AG04450 (cell line): ENCODE measurements around the gene ATG10. TPM values are rescaled to one million over a fixed set of nuclear protein-coding genes. Genes with fewer than 3 reads are reported as not detected.

Experiments used
- CTCF ChIA-PET: fragments of 300-600, 350-600 bp; formaldehyde crosslinking; extraction: SDS; loops from one replicate; lab custom pipeline; 2022; ENCODE audit warnings: antibody characterized with exemption, inconsistent platforms; lab: Charles Lee
- POLR2A ChIA-PET: fragments of 350-600 bp; formaldehyde crosslinking; extraction: SDS; loops from one replicate; lab custom pipeline; 2021; ENCODE audit warnings: antibody characterized with exemption, inconsistent platforms; lab: Yijun Ruan, JAX
- DNase-seq: peaks from one replicate; pipeline ENCODE4 v3.0.0-alpha.2; 2011; ENCODE audit warnings: low read depth, low spot score
- H3K27ac ChIP-seq: one replicate; pipeline ENCODE4 v1.5.1; 2012; ENCODE audit warnings: low read depth, low read length, control low read depth
- H3K27me3 ChIP-seq: one replicate; pipeline ENCODE4 v1.6.0; 2012; ENCODE audit warnings: low read length; ENCODE audit not compliant: control insufficient read depth, insufficient read depth
- H3K4me3 ChIP-seq: 2 replicates; pipeline ENCODE4 v1.5.1; 2011; ENCODE audit warnings: mild to moderate bottlenecking, low read depth, low read length, control low read depth
- H3K9me3 ChIP-seq: 2 replicates; pipeline ENCODE4 v1.5.1; 2012; ENCODE audit warnings: low read length; ENCODE audit not compliant: control insufficient read depth, insufficient read depth
- polyA plus RNA-seq: library from polyadenylated mRNA; depleted of rRNA; stranded (reverse); fragments of >200 nt; gene quantifications from 2 replicates; pipeline ENCODE4 v1.2.3, GENCODE V29; 2011
- TF ChIP-seq, protein P1 (sequence below): IDR thresholded peaks from 2 replicates; pipeline ENCODE4 v1.5.1; 2011; ENCODE audit warnings: low read depth, low read length, control low read depth, inconsistent platforms

Gene ATG10
- polyA plus RNA-seq, 1 experiment, result 4.1 TPM

DNA sequence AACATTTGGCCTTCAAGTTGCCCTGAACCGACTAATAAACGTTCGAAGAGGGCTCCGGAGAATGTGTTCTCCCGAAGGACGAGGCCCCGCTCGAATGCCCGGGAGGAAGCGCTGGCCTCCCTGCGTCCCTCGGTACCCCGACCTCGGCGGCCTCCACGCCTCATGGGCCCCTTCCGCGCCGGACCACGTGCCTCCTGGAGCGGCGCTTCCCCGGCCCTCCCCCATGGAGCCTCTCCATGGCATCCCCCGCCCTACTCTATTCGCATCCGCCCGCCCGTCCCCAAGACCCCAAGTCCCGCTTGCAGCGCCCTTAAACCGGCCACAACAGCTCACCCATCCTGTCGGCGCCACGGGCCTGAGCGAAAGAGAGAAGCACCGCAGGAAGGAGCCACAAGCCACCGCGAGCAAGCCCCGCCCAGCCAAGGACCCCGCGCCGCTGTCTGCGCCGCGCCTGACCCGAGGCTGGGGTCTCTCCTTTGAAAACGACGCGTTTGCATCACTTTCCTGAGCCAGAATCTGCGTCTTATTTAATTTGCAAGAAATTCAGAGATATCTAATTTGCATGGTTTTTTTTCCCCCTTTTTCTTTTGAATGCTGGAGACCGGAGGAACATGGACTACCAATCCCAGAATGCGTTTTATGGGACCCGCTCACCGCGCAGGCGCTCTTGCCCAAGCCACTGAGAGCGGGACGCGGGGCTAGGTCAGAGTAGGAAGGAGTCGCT is 306.3 kb downstream of the ATG10 start, which contains the start of gene RPS23:
Gene RPS23 (minus strand): TSS at position 368 of the 724 bp plus-strand sequence. CDS start 31 bp downstream, at position 337.
- POLR2A ChIA-PET, result interaction anchor here (0.5 to 1.5 kb wide), 11 partner anchors 14 to 1252 kb away, joined by 3 to 9 read pairs (median 3); partner anchors contain the start of gene SSBP2
- Histone ChIP-seq H3K27me3 (no peaks in the 10 kb centered on the region), H3K4me3 (peak within 1 kb of the TSS; percentile 93), H3K27ac (peak within 1 kb of the TSS; percentile 53), H3K9me3 (no peaks in the 10 kb centered on the region; the same call in 1 of the 2 replicates)
- CTCF ChIA-PET, result interaction anchor here (1.0 to 1.7 kb wide), 2 partner anchors 19 to 20 kb away, joined by 3 read pairs; no protein-coding TSS in a partner anchor
- TF ChIP-seq, protein P1, sequence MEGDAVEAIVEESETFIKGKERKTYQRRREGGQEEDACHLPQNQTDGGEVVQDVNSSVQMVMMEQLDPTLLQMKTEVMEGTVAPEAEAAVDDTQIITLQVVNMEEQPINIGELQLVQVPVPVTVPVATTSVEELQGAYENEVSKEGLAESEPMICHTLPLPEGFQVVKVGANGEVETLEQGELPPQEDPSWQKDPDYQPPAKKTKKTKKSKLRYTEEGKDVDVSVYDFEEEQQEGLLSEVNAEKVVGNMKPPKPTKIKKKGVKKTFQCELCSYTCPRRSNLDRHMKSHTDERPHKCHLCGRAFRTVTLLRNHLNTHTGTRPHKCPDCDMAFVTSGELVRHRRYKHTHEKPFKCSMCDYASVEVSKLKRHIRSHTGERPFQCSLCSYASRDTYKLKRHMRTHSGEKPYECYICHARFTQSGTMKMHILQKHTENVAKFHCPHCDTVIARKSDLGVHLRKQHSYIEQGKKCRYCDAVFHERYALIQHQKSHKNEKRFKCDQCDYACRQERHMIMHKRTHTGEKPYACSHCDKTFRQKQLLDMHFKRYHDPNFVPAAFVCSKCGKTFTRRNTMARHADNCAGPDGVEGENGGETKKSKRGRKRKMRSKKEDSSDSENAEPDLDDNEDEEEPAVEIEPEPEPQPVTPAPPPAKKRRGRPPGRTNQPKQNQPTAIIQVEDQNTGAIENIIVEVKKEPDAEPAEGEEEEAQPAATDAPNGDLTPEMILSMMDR, result no peak
- peak; percentile 65 for DNase-seq

DNA sequence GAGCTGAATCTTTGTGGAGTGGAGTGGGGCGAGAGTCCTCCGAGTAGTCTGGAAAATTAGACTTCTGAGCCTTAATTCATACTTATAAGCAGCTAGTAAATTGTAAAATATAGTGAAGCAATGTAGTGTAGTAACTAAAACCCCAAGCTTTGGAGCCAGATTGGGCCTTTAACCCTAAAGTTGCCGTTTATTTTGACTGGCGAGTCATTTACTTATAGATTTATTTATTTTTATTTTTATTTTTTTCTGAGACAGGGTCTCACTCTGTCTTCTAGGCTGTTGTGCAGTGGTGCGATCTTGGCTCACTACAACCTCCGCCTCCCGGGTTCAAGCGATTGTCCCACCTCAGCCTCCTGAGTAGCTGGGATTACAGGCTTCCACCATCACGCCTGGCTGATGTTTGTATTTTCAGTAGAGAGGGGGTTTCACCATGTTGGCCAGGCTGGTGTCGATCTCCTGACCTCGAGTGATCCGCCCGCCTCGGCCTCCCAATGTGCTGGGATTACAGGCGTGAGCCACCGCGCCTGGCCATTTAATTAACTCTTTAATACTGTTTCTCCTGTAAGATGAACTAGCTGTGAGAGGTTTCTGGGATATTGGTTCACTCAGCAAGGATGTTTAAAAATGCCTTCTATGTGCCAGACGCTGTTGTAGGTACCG is 307.0 kb downstream of the ATG10 start:
- ChIA-PET POLR2A (interaction anchor here (0.5 to 1.5 kb wide), 11 partner anchors 15 to 1251 kb away, joined by 3 to 9 read pairs (median 3); partner anchors contain the start of gene SSBP2), CTCF (interaction anchor here (1.0 to 1.7 kb wide), 2 partner anchors 19 to 21 kb away, joined by 3 read pairs; no protein-coding TSS in a partner anchor)
- Histone ChIP-seq H3K4me3 (peak overlapping the region; percentile 93), H3K9me3 (no peaks in the 10 kb centered on the region; the same call in 1 of the 2 replicates), H3K27ac (no peak overlapping the region), H3K27me3 (no peaks in the 10 kb centered on the region)
- TF ChIP-seq, protein P1, result no peak
- no peak for DNase-seq

DNA sequence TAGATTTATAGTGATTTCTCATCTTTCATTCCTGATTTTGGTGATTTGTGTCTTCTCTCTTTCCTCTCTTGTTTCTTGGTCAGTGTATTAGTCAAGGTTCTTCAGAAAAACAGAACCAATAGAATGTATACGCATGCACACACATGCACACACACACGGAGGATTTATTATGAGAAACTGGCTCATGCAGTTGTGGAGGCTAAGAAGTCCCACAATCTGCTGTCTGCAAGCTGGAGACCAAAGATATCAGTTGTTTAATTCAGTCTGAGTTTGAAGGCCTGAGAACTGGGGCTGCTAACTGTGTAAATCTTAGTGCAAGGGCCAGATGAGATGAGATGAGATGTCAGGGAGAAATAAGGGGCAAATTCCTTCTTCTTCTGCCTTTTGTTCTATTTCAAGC is 312.1 kb downstream of the ATG10 start:
- Histone ChIP-seq H3K9me3 (no peaks in the 10 kb centered on the region), H3K27me3 (no peaks in the 10 kb centered on the region), H3K27ac (no peak overlapping the region), H3K4me3 (no peak overlapping the region)
- TF ChIP-seq, protein P1, result no peak
- ChIA-PET CTCF (interaction anchor here (0.7 kb wide), 1 partner anchor 817 kb away, joined by 4 read pairs; no protein-coding TSS in a partner anchor), POLR2A (no interaction called here)
- DNase-seq, result no peak

DNA sequence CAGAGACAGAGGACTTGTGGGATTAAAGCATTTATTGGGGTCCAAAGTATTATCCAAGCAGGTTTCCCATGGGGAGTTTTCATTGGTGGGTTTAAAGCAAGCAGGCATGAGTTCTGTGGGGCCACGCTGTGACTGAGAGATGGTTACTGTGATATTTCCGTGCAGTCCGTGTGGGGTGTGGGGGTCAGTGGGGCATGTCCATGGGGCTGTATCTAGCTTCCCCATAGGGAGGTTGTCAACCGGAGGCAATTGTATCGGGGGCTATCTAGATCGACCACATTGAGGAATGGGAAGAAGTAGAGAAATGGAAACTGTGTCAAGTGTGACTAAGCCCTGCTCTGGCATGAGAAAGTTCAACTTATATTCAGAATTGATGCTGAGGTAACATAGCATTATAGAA is 313.4 kb downstream of the ATG10 start:
- no peak overlapping the region for H3K4me3 ChIP-seq
- no peaks in the 10 kb centered on the region for H3K9me3 ChIP-seq
- no peak overlapping the region for H3K27ac ChIP-seq
- TF ChIP-seq, protein P1, result no peak
- CTCF ChIA-PET, result no interaction called here
- POLR2A ChIA-PET, result no interaction called here
- DNase-seq, result no peak
- H3K27me3 ChIP-seq, result no peaks in the 10 kb centered on the region

DNA sequence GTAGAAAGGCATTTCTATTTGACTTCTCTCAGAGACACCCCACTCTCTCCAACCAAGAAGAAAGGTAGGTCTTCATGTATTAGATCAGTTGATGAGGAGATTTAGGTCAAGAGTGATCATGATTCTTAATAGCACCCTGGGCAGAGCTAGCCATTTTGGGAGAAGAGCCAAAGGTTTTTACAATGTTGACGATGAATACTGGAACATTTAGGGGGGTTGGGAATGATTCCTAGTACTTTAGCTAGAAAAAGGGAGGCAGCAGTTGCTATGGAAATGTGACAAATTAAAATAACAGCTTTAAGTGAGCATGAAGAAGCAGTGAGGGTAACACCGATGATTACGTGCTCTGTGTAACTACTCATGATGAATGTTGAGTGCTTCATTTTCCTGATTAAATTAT is 315.8 kb downstream of the ATG10 start:
- Histone ChIP-seq H3K9me3 (no peaks in the 10 kb centered on the region), H3K27me3 (no peaks in the 10 kb centered on the region), H3K4me3 (no peak overlapping the region), H3K27ac (no peak overlapping the region)
- DNase-seq, result no peak
- TF ChIP-seq, protein P1, result no peak
- POLR2A ChIA-PET, result no interaction called here
- CTCF ChIA-PET, result no interaction called here
